Psoas muscle (tissue), 8 donors: ENCODE results near the gene DIRAS3. TPM values are rescaled to one million over a fixed set of nuclear protein-coding genes. Genes with fewer than 3 reads are reported as not detected.

ENCODE experiments used
- ATAC-seq, 4 donors: fragments of 200-7000 bp; cut with Tn5 transposase; one replicate each; pipeline ENCODE4 v1.9.1; 2020; ENCODE audit warnings: moderate library complexity in 3 of 4, mild to moderate bottlenecking in 2 of 4
- DNase-seq, 2 donors: peaks; one replicate each; pipeline ENCODE4 v3.0.0-alpha.2; 2020
- H3K27ac ChIP-seq: fragments of 200-600 bp; one replicate; pipeline ENCODE4 v1.8.0; 2022
- H3K27me3 ChIP-seq, 3 donors: fragments of 200-600 bp in 1 of 3; one replicate each; pipeline versions ENCODE4 v1.6.1 to v1.8.0; 2013 to 2022; ENCODE audit warnings: low read length in 2 of 3, mild to moderate bottlenecking in 2 of 3, moderate library complexity in 1 of 3; ENCODE audit not compliant: insufficient read depth in 3 of 3
- H3K36me3 ChIP-seq, 2 donors: fragments of 200-600 bp in 1 of 2; one replicate each; pipeline versions ENCODE4 v1.6.1 to v1.8.0; 2013 to 2022; ENCODE audit warnings: low read depth in 1 of 2, mild to moderate bottlenecking in 1 of 2, moderate library complexity in 1 of 2; ENCODE audit not compliant: insufficient read depth in 1 of 2
- H3K4me1 ChIP-seq: fragments of 200-600 bp; one replicate; pipeline ENCODE4 v1.8.0; 2022
- H3K4me3 ChIP-seq: fragments of 200-600 bp; one replicate; pipeline ENCODE4 v1.8.0; 2022; ENCODE audit warnings: mild to moderate bottlenecking
- H3K9me3 ChIP-seq: fragments of 200-600 bp; one replicate; pipeline ENCODE4 v1.8.0; 2022
- WGBS, 3 donors: extraction: QIAGEN DNeasy Blood & Tissue Kit; methylation state at CpG; one replicate each; pipeline versions ENCODE4 v1.1.6 to v1.1.7; 2013; 5-methylcytosine and 5-hydroxymethylcytosine counted together
- intact Hi-C, 2 donors: fragments of 100-400 bp; cut with DNase I; formaldehyde crosslinking; loops; one replicate each; pipeline versions ENCODE4 v1.11.0 to v1.14.2; 2022
- polyA plus RNA-seq, 3 donors: library from polyadenylated mRNA; stranded (reverse); fragments of 200-250 nt; gene quantifications; one replicate each; pipeline ENCODE4 v1.2.3, GENCODE V29; 2013
- total RNA-seq, 4 donors: library from RNA; stranded (reverse); fragmentation: NEBNext Ultra II Directional in 2 of 4; extraction: Animal tissue kit (Norgen Biotek cat#: 25700) in 2 of 4; gene quantifications; one replicate each; pipeline versions ENCODE4 v1.2.1 to v1.2.4, GENCODE V29; 2021 to 2023
- TF ChIP-seq, protein P1 (sequence below): fragments of 200-600 bp; IDR thresholded peaks from one replicate; pipeline ENCODE4 v1.8.0; 2022; ENCODE audit warnings: antibody characterized with exemption
- donor health status: healthy with polysubstance abuse.
- donor health status: DM: no; HTN: no; CAD: no; lungs with moderate emphysema.
- donor health status: Bipolar disorder and iron deficiency.
- donor health status: healthy.
- donor health status: DM: yes; HTN: yes; CAD: no.
- donor health status: DM: no; HTN: no; CAD: no.
- donor health status: DM: no; HTN: no; CAD: no.
- donor health status: DM: yes; HTN: yes; CAD: no.

The DIRAS3 gene
- total and polyA plus RNA-seq, 7 donors, result 0.18 to 1.2 (median 0.39) TPM

DNA sequence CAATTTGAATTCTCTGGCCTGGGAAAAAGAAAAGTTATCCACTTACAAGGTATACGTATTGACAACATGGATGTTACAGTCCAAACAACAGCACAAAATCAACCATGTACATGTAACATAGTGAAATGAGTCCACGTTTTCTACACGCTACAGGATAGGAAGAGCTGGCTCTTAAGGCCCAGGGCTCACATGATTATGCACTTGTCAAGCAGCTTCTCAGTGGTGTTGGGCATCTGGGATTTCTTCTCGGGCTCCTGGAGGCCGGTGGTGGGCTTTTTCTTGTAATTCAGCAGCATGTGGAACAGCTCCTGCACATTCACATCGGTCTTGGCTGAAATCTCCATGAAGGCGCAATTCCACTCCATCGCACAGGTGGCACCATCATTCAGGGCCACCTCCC lies 4.0 kb downstream of the DIRAS3 start:
- DNase-seq, result no peak
- intact Hi-C loops, result no loop called here
- Histone ChIP-seq H3K36me3 (peaks cover 0 to 6% of the 10 kb centered on the region in 2 donors), H3K27ac (no peak overlapping the region), H3K4me3 (no peak overlapping the region), H3K4me1 (no peaks in the 10 kb centered on the region), H3K9me3 (no peaks in the 10 kb centered on the region), H3K27me3 (no peaks in the 10 kb centered on the region)
- WGBS, 3 donors, result 83 to 91% (median 85%) methylated on average over 8 of the region's 8 CpGs
- TF ChIP-seq, protein P1, sequence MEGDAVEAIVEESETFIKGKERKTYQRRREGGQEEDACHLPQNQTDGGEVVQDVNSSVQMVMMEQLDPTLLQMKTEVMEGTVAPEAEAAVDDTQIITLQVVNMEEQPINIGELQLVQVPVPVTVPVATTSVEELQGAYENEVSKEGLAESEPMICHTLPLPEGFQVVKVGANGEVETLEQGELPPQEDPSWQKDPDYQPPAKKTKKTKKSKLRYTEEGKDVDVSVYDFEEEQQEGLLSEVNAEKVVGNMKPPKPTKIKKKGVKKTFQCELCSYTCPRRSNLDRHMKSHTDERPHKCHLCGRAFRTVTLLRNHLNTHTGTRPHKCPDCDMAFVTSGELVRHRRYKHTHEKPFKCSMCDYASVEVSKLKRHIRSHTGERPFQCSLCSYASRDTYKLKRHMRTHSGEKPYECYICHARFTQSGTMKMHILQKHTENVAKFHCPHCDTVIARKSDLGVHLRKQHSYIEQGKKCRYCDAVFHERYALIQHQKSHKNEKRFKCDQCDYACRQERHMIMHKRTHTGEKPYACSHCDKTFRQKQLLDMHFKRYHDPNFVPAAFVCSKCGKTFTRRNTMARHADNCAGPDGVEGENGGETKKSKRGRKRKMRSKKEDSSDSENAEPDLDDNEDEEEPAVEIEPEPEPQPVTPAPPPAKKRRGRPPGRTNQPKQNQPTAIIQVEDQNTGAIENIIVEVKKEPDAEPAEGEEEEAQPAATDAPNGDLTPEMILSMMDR, result no peak
- ATAC-seq, result no peak

DNA sequence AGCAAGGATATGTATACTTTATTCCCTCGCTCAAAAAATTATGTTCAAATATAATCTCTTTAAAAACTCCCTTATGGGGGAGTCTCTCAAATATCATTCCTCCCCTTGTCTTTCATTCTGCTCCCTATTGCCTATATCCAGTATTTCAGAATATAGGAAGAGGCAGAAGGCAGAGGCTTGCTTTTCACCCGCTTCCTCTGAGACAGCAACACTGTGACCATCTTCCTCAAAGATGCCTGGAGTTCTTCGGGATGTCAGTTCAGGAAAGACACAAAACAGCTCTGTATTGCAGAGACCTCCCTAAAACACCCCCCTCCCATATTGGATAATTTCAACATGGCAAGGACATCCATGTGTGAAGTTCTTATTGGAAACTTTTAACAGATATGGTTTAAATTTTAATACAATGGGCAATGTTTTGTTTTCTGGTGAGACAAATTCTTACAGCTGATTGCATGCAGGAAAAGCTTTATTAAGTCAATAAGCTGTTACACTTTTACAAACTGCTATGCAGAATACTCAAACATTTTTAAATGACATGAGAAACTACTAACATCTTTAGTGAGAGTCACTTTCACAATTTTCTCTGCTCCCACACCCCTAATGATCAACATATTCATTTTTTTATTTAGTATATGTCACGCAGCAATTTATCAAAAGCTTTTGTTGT lies 4.8 kb downstream of the DIRAS3 start:
- no peaks in the 10 kb centered on the region for H3K27me3 ChIP-seq
- H3K4me1 ChIP-seq, result no peaks in the 10 kb centered on the region
- peaks cover 0 to 6% of the 10 kb centered on the region in 2 donors for H3K36me3 ChIP-seq
- DNase-seq (no peak), ATAC-seq (no peak)
- H3K4me3 ChIP-seq, result no peak overlapping the region
- intact Hi-C loops, result no loop called here
- 94 to 97% (median 94%) methylated on average over 4 of the region's 4 CpGs for WGBS, 3 donors
- H3K9me3 ChIP-seq, result no peaks in the 10 kb centered on the region
- H3K27ac ChIP-seq, result no peak overlapping the region
- TF ChIP-seq, protein P1, result no peak

DNA sequence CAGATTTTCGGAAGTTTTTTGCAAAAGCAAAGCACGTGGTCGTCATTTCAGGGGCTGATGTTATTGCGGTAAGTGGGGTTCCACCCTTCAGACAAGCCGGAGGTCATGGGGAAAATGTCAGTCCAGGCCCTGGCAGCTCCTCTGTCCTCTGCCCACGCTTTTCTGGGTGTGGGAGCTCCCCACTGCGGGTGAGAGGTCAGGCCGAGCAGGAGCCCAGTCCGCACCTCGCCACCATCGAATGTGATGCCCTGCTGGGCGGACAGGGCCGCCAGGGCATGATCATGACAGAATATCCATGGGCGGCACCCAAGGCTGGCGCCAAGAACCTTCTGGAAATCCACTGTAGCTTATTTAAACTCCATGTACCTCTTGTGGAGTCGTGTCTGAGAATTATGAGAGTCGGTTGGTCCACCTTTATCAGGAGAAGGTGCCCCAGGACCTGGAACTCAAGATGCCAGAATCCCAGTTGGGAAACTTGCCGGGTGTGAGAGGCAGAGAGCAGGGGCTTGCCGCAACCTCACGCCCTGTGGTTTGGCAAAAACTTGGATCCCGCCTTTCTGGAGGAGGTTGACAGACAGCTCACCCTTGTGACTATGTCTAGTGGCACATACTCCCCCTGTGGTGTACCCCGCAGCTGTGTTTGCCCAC lies 6.9 kb downstream of the DIRAS3 start:
- Histone ChIP-seq H3K36me3 (peaks cover 0 to 6% of the 10 kb centered on the region in 2 donors), H3K4me3 (no peak overlapping the region), H3K27me3 (no peaks in the 10 kb centered on the region), H3K4me1 (no peaks in the 10 kb centered on the region), H3K9me3 (no peaks in the 10 kb centered on the region), H3K27ac (no peak overlapping the region)
- TF ChIP-seq, protein P1, result no peak
- DNase-seq (no peak), ATAC-seq (no peak)
- intact Hi-C loops, result no loop called here
- 93 to 96% (median 94%) methylated on average over 22 of the region's 22 CpGs for WGBS, 3 donors

DNA sequence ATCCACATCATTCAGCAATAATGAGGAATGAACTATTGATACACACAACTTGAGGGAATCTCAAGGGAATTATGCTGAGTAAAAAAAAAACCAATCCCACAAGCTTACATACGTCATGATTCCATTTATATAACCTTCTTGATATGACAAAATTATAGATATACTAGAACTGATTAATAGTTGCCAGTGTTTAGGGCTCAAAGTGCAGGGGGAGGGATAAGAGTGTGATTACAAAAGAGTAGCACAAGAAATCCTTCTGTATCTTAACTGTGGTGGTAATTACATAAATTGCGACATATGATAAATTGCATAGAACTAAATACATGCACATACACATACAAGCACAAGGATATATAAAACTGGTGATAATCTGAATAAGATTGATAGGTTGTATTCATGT lies 13.5 kb downstream of the DIRAS3 start:
- Histone ChIP-seq H3K27me3 (no peaks in the 10 kb centered on the region), H3K4me1 (no peaks in the 10 kb centered on the region), H3K4me3 (no peak overlapping the region), H3K36me3 (no peaks in the 10 kb centered on the region), H3K9me3 (no peaks in the 10 kb centered on the region), H3K27ac (no peak overlapping the region)
- TF ChIP-seq, protein P1, result no peak
- DNase-seq (no peak), ATAC-seq (no peak)
- intact Hi-C loops, result no loop called here
- WGBS, 3 donors, result 73 to 86% (median 77%) methylated on average over 2 of the region's 2 CpGs
